CD4-positive, alpha-beta T cell (primary cell): ENCODE measurements around the gene RSBN1. TPM values are rescaled to one million over a fixed set of nuclear protein-coding genes. Genes with fewer than 3 reads are reported as not detected.
A peak's percentile ranks its signal among the peaks of the same experiment; 100 is the strongest.

ENCODE experiments used
- ATAC-seq: fragments of 200-7000 bp; cut with Tn5 transposase; one replicate; pipeline ENCODE4 v1.10.0; 2022; ENCODE audit warnings: mild to moderate bottlenecking; ENCODE audit not compliant: poor library complexity
- CTCF ChIA-PET: fragments of 350-600 bp; sonication (Branson Sonifier 250); formaldehyde crosslinking; loops from one replicate; lab custom pipeline; 2021; ENCODE audit warnings: antibody characterized with exemption, inconsistent platforms; lab: Charles Lee
- POLR2A ChIA-PET: fragments of 350-600 bp; sonication (Branson Sonifier 250); formaldehyde crosslinking; loops from one replicate; lab custom pipeline; 2021; ENCODE audit warnings: antibody characterized with exemption, inconsistent platforms; lab: Charles Lee
- DNase-seq, 14 experiments: peaks; one replicate each; pipeline ENCODE4 v3.0.0-alpha.2; 2013 to 2020; ENCODE audit warnings: mixed read lengths in 2 of 14
- H3K27ac ChIP-seq, 2 donors: one replicate each; pipeline versions ENCODE4 v1.5.1 to v1.7.0; 2013; ENCODE audit warnings: low read length in 2 of 2, low read depth in 1 of 2, mild to moderate bottlenecking in 1 of 2
- H3K27me3 ChIP-seq, 2 experiments: 1 replicate in 1 of 2; 2 replicates in 1 of 2; pipeline versions ENCODE4 v1.6.1 to v1.7.0; 2013; ENCODE audit warnings: low read length in 2 of 2, control low read depth in 1 of 2, mild to moderate bottlenecking in 1 of 2, moderate library complexity in 1 of 2; ENCODE audit not compliant: insufficient read depth in 2 of 2, control insufficient read depth in 1 of 2
- H3K36me3 ChIP-seq: one replicate; pipeline ENCODE4 v1.6.1; 2013; ENCODE audit warnings: low read length, control low read depth; ENCODE audit not compliant: insufficient read depth
- H3K4me1 ChIP-seq: one replicate; pipeline ENCODE4 v1.6.1; 2013; ENCODE audit warnings: low read length, control low read depth; ENCODE audit not compliant: insufficient read depth
- H3K4me3 ChIP-seq: one replicate; pipeline ENCODE4 v1.5.1; 2013; ENCODE audit warnings: mild to moderate bottlenecking, low read length, moderate library complexity
- H3K9me3 ChIP-seq, 2 experiments: 1 replicate in 1 of 2; 2 replicates in 1 of 2; pipeline versions ENCODE4 v1.6.1 to v1.7.0; 2013; ENCODE audit warnings: low read length in 2 of 2, mild to moderate bottlenecking in 2 of 2, control low read depth in 1 of 2, moderate library complexity in 1 of 2; ENCODE audit not compliant: control insufficient read depth in 1 of 2, insufficient read depth in 1 of 2
- H3K27ac Mint-ChIP-seq: one replicate; pipeline ENCODE4 v1.8.0; 2020; ENCODE audit warnings: mixed read lengths
- H3K27me3 Mint-ChIP-seq: one replicate; pipeline ENCODE4 v1.8.0; 2021; ENCODE audit warnings: mixed read lengths
- H3K36me3 Mint-ChIP-seq: one replicate; pipeline ENCODE4 v1.8.0; 2021; ENCODE audit warnings: low read depth, mixed read lengths
- H3K4me1 Mint-ChIP-seq: one replicate; pipeline ENCODE4 v1.8.0; 2021; ENCODE audit warnings: low read depth, mixed read lengths
- H3K4me3 Mint-ChIP-seq: one replicate; pipeline ENCODE4 v1.8.0; 2020; ENCODE audit warnings: mild to moderate bottlenecking, mixed read lengths
- H3K9me3 Mint-ChIP-seq: one replicate; pipeline ENCODE4 v1.8.0; 2020; ENCODE audit warnings: mixed read lengths
- CTCF ChIP-seq: fragments of 200-600 bp; IDR thresholded peaks from one replicate; pipeline ENCODE4 v1.8.0; 2022; ENCODE audit warnings: antibody characterized with exemption, mild to moderate bottlenecking
- intact Hi-C, 2 experiments: fragments of 100-400 bp; cut with DNase I in 1 of 2; cut with micrococcal nuclease in 1 of 2; formaldehyde crosslinking; loops; one replicate each; pipeline versions ENCODE4 v1.15.1 to v1.9.0; 2023 to 2025; cut with DNase I, micrococcal nuclease
- total RNA-seq, 174 experiments: library from RNA in 2 of 174; stranded (reverse) in 2 of 174; gene quantifications; one replicate each; pipeline ENCODE4 v1.2.3 and lab custom pipeline; 2021 to 2026

RSBN1 gene
- total RNA-seq, 2 experiments from 2014 or later = 44.2 to 44.6 TPM

GRCh38 chr1:113779542-113779941, 32.7 kb downstream of the RSBN1 start:
- no peak for DNase-seq
- H3K36me3 ChIP-seq = peaks cover 23% of the 10 kb centered on the region
- intact Hi-C loops = no loop called here
- H3K9me3 ChIP-seq = no peaks in the 10 kb centered on the region
- peaks cover 27% of the 10 kb centered on the region for H3K36me3 Mint-ChIP-seq
- POLR2A ChIA-PET = interaction anchor here (3.0 to 3.2 kb wide), 2 partner anchors 20 to 32 kb away, joined by 25 to 33 read pairs; partner anchors contain the start of genes PHTF1 and RSBN1
- ATAC-seq = no peak
- no peaks in the 10 kb centered on the region for H3K4me1 Mint-ChIP-seq
- no peaks in the 10 kb centered on the region for H3K9me3 Mint-ChIP-seq
- H3K4me3 Mint-ChIP-seq = no peak overlapping the region
- H3K27ac ChIP-seq = peak overlapping the region in 1 of 2 donors; percentile 80
- peaks cover 33% of the 10 kb centered on the region for H3K4me1 ChIP-seq
- CTCF ChIA-PET = interaction anchor here (1.3 kb wide), 1 partner anchor 20 kb away, joined by 3 read pairs; no protein-coding TSS in a partner anchor
- H3K27me3 ChIP-seq = no peaks in the 10 kb centered on the region
- H3K27ac Mint-ChIP-seq = no peak overlapping the region
- H3K4me3 ChIP-seq = no peak overlapping the region
- TF ChIP-seq CTCF = no peak
- no peaks in the 10 kb centered on the region for H3K27me3 Mint-ChIP-seq

- no peak for TF ChIP-seq CTCF
- CTCF ChIA-PET = no interaction called here
These were observed 34.7 kb downstream of the RSBN1 start for GRCh38 chr1:113777561-113777960.

GRCh38 chr1:113770031-113770430, 42.2 kb downstream of the RSBN1 start:
- peaks cover 39% of the 10 kb centered on the region for H3K4me1 Mint-ChIP-seq
- no peaks in the 10 kb centered on the region for H3K27me3 ChIP-seq
- H3K27ac ChIP-seq = no peak overlapping the region
- no peaks in the 10 kb centered on the region for H3K9me3 Mint-ChIP-seq
- intact Hi-C loops = no loop called here
- no peak overlapping the region for H3K4me3 Mint-ChIP-seq
- H3K4me3 ChIP-seq = no peak overlapping the region
- H3K36me3 Mint-ChIP-seq = peaks cover 84% of the 10 kb centered on the region
- ATAC-seq (no peak), DNase-seq (no peak)
- peak overlapping the region; percentile 51 for H3K27ac Mint-ChIP-seq
- no peak for TF ChIP-seq CTCF
- peaks cover 6% of the 10 kb centered on the region for H3K4me1 ChIP-seq
- H3K36me3 ChIP-seq = peaks cover 37% of the 10 kb centered on the region
- ChIA-PET CTCF (interaction anchor here (0.8 kb wide), 1 partner anchor 11 kb away, joined by 4 read pairs; the partner anchor contains the start of gene PHTF1), POLR2A (interaction anchor here (0.7 to 1.6 kb wide), 3 partner anchors 13 to 42 kb away, joined by 3 to 6 read pairs (median 3); partner anchors contain the start of gene RSBN1)
- no peaks in the 10 kb centered on the region for H3K9me3 ChIP-seq
- H3K27me3 Mint-ChIP-seq = no peaks in the 10 kb centered on the region

More at GRCh38 chr1:113777561-113777960, 34.7 kb downstream of the RSBN1 start:
- Histone ChIP-seq H3K4me3 (no peak overlapping the region), H3K9me3 (no peaks in the 10 kb centered on the region), H3K27me3 (no peaks in the 10 kb centered on the region), H3K4me1 (peaks cover 22% of the 10 kb centered on the region), H3K36me3 (peaks cover 27% of the 10 kb centered on the region), H3K27ac (no peak overlapping the region)
- Mint-ChIP-seq H3K27ac (no peak overlapping the region), H3K9me3 (no peaks in the 10 kb centered on the region), H3K4me1 (peaks cover 5% of the 10 kb centered on the region), H3K36me3 (peaks cover 40% of the 10 kb centered on the region), H3K27me3 (no peaks in the 10 kb centered on the region), H3K4me3 (no peak overlapping the region)
- intact Hi-C loops = loop anchor here in 1 of 2 experiments (2.0 kb wide), 1 partner anchor 17 kb away; no protein-coding TSS in a partner anchor
- POLR2A ChIA-PET = no interaction called here
- no peak for DNase-seq
- no peak for ATAC-seq
